H9 (cell line): ENCODE results near the gene PPP2R2B. TPM values are rescaled to one million over a fixed set of nuclear protein-coding genes. Genes with fewer than 3 reads are reported as not detected.

ENCODE experiments used
- DNase-seq: peaks from one replicate; pipeline ENCODE4 v3.0.0-alpha.2; 2017
- H2AFZ ChIP-seq: one replicate; pipeline ENCODE4 v1.6.1; 2013; ENCODE audit warnings: mild to moderate bottlenecking, low read length, control low read depth, moderate library complexity
- H2AK5ac ChIP-seq: 2 replicates; pipeline ENCODE4 v1.6.1; 2013; ENCODE audit warnings: low read length, control low read depth, mixed read lengths; ENCODE audit not compliant: insufficient read length
- H2BK120ac ChIP-seq: one replicate; pipeline ENCODE4 v1.6.1; 2013; ENCODE audit warnings: low read depth, mild to moderate bottlenecking, low read length, control low read depth, inconsistent platforms; ENCODE audit not compliant: poor library complexity, severe bottlenecking
- H2BK12ac ChIP-seq: 2 replicates; pipeline ENCODE4 v1.6.1; 2013; ENCODE audit warnings: low read length, control low read depth, mixed read lengths, low read depth; ENCODE audit not compliant: insufficient read length
- H2BK15ac ChIP-seq: 2 replicates; pipeline ENCODE4 v1.6.1; 2013; ENCODE audit warnings: low read depth, low read length, control low read depth
- H2BK20ac ChIP-seq: one replicate; pipeline ENCODE4 v1.6.1; 2013; ENCODE audit warnings: low read depth, mild to moderate bottlenecking, low read length, control low read depth, inconsistent platforms; ENCODE audit not compliant: poor library complexity, severe bottlenecking
- H2BK5ac ChIP-seq: 2 replicates; pipeline ENCODE4 v1.6.1; 2013; ENCODE audit warnings: low read length, control low read depth, mixed read lengths; ENCODE audit not compliant: insufficient read length
- H3K14ac ChIP-seq: 2 replicates; pipeline ENCODE4 v1.6.1; 2013; ENCODE audit warnings: low read length, control low read depth; ENCODE audit not compliant: insufficient read depth
- H3K18ac ChIP-seq: 2 replicates; pipeline ENCODE4 v1.6.1; 2013; ENCODE audit warnings: low read depth, mild to moderate bottlenecking, mixed read lengths, low read length, control low read depth; ENCODE audit not compliant: insufficient read length
- H3K23ac ChIP-seq: 2 replicates; pipeline ENCODE4 v1.6.1; 2013; ENCODE audit warnings: low read length, control low read depth, mixed read lengths, low read depth; ENCODE audit not compliant: insufficient read length
- H3K23me2 ChIP-seq: 2 replicates; pipeline ENCODE4 v1.6.1; 2013; ENCODE audit warnings: low read depth, mild to moderate bottlenecking, mixed read lengths, low read length, control low read depth; ENCODE audit not compliant: insufficient read length, poor library complexity, severe bottlenecking
- H3K27ac ChIP-seq: 2 replicates; pipeline ENCODE4 v1.5.1; 2013; ENCODE audit warnings: low read length, control low read depth, mixed read lengths, low read depth; ENCODE audit not compliant: insufficient read length
- H3K27me3 ChIP-seq: 2 replicates; pipeline ENCODE4 v1.6.1; 2013; ENCODE audit warnings: low read length, control low read depth, inconsistent platforms; ENCODE audit not compliant: insufficient read depth
- H3K4ac ChIP-seq: 2 replicates; pipeline ENCODE4 v1.6.1; 2013; ENCODE audit warnings: low read depth, mild to moderate bottlenecking, control low read depth, inconsistent platforms, low read length, moderate library complexity
- H3K4me1 ChIP-seq: 2 replicates; pipeline ENCODE4 v1.6.1; 2013; ENCODE audit warnings: low read length, control low read depth, inconsistent platforms; ENCODE audit not compliant: insufficient read depth
- H3K4me2 ChIP-seq: 2 replicates; pipeline ENCODE4 v1.6.1; 2013; ENCODE audit warnings: low read length, control low read depth, mixed read lengths; ENCODE audit not compliant: insufficient read length, insufficient read depth
- H3K56ac ChIP-seq: 2 replicates; pipeline ENCODE4 v1.6.1; 2013; ENCODE audit warnings: low read depth, mild to moderate bottlenecking, mixed read lengths, low read length, control low read depth; ENCODE audit not compliant: insufficient read length
- H3K79me1 ChIP-seq: 2 replicates; pipeline ENCODE4 v1.6.1; 2013; ENCODE audit warnings: low read depth, mild to moderate bottlenecking, moderate library complexity, low read length, control low read depth, inconsistent platforms; ENCODE audit not compliant: insufficient read depth, poor library complexity, severe bottlenecking
- H3K79me2 ChIP-seq: 2 replicates; pipeline ENCODE4 v1.6.1; 2013; ENCODE audit warnings: low read length, control low read depth, inconsistent platforms; ENCODE audit not compliant: insufficient read depth
- H3K9ac ChIP-seq: 2 replicates; pipeline ENCODE4 v1.6.1; 2013; ENCODE audit warnings: low read length, control low read depth, mixed read lengths; ENCODE audit not compliant: insufficient read length; ENCODE audit errors: extremely low read depth
- H3K9me3 ChIP-seq: one replicate; pipeline ENCODE4 v1.6.1; 2013; ENCODE audit warnings: low read depth, low read length, inconsistent platforms; ENCODE audit not compliant: control insufficient read depth
- H3T11ph ChIP-seq: one replicate; pipeline ENCODE4 v1.6.1; 2013; ENCODE audit warnings: mild to moderate bottlenecking, low read length, control low read depth, inconsistent platforms
- H4K20me1 ChIP-seq: one replicate; pipeline ENCODE4 v1.6.1; 2013; ENCODE audit not compliant: control insufficient read depth, insufficient read length, insufficient read depth
- H4K5ac ChIP-seq: 2 replicates; pipeline ENCODE4 v1.6.1; 2013; ENCODE audit warnings: low read depth, mild to moderate bottlenecking, mixed read lengths, low read length, control low read depth; ENCODE audit not compliant: insufficient read length
- H4K8ac ChIP-seq: replicated peaks from 2 replicates; pipeline ENCODE4 v1.6.1; 2013; ENCODE audit warnings: low read length, control low read depth, mixed read lengths, low read depth; ENCODE audit not compliant: insufficient read length
- H4K91ac ChIP-seq: 2 replicates; pipeline ENCODE4 v1.6.1; 2013; ENCODE audit warnings: low read depth, mild to moderate bottlenecking, moderate library complexity, mixed read lengths, low read length, control low read depth; ENCODE audit not compliant: insufficient read length
- H3K27ac Mint-ChIP-seq, 3 experiments: 2 replicates in 2 of 3; 3 replicates in 1 of 3; pipeline ENCODE4 v1.8.0; 2020 to 2021; ENCODE audit warnings: mixed read lengths in 3 of 3, mild to moderate bottlenecking in 1 of 3, moderate library complexity in 1 of 3
- H3K27me3 Mint-ChIP-seq: 2 replicates; pipeline ENCODE4 v1.8.0; 2021; ENCODE audit warnings: low read depth, mild to moderate bottlenecking, moderate library complexity, mixed read lengths
- H3K36me3 Mint-ChIP-seq, 3 experiments: 2 replicates in 2 of 3; 3 replicates in 1 of 3; pipeline ENCODE4 v1.8.0; 2020 to 2021; ENCODE audit warnings: low read depth in 3 of 3, mixed read lengths in 3 of 3; ENCODE audit not compliant: insufficient read depth in 1 of 3
- H3K4me1 Mint-ChIP-seq, 2 experiments: 2 replicates each; pipeline ENCODE4 v1.8.0; 2020; ENCODE audit warnings: mixed read lengths in 2 of 2
- H3K4me3 Mint-ChIP-seq, 2 experiments: 2 replicates in 1 of 2; 3 replicates in 1 of 2; pipeline ENCODE4 v1.8.0; 2020 to 2021; ENCODE audit warnings: mild to moderate bottlenecking in 2 of 2, mixed read lengths in 2 of 2, moderate library complexity in 1 of 2
- H3K9me3 Mint-ChIP-seq, 2 experiments: 2 replicates in 1 of 2; 3 replicates in 1 of 2; pipeline ENCODE4 v1.8.0; 2020; ENCODE audit warnings: mild to moderate bottlenecking in 2 of 2, mixed read lengths in 2 of 2, moderate library complexity in 1 of 2
- CTCF ChIP-seq: fragments of 200-600 bp; sonication (generic); conservative IDR thresholded peaks from 3 replicates; pipeline ENCODE4 v1.8.0; 2021; ENCODE audit warnings: antibody characterized with exemption, mild to moderate bottlenecking
- WGBS: extraction: QIAGEN DNeasy Blood & Tissue Kit; methylation state at CpG from one replicate; pipeline ENCODE4 v1.1.7; 2013; ENCODE audit warnings: missing lambda C conversion rate, low lambda C conversion rate, mixed read lengths; ENCODE audit not compliant: insufficient read length; ENCODE audit errors: extremely low coverage; 5-methylcytosine and 5-hydroxymethylcytosine counted together
- total RNA-seq: library from RNA; stranded (reverse); gene quantifications from 2 replicates; pipeline ENCODE4 v1.2.1, GENCODE V29; 2021

PPP2R2B gene
- total RNA-seq, 1 experiment from 2014 or later: 14.3 TPM

- no peaks in the 10 kb centered on the region for H3K79me1 ChIP-seq
- Mint-ChIP-seq H3K27me3 (no peaks in the 10 kb centered on the region), H3K4me3 (no peak overlapping the region)
Measured at GRCh38 chr5:146734936-146735577, 143.5 kb downstream of the PPP2R2B start.

More at GRCh38 chr5:146734936-146735577, 143.5 kb downstream of the PPP2R2B start:
- Histone ChIP-seq H2AK5ac (no peak overlapping the region), H3K18ac (no peak overlapping the region), H4K5ac (no peak overlapping the region), H3K27me3 (no peaks in the 10 kb centered on the region), H4K91ac (no peak overlapping the region), H4K8ac (no peak overlapping the region), H3K79me2 (no peaks in the 10 kb centered on the region), H3K56ac (no peak overlapping the region), H2BK20ac (no peak overlapping the region), H4K20me1 (no peaks in the 10 kb centered on the region), H3K9ac (no peak overlapping the region), H3K4me2 (no peak overlapping the region), H2AFZ (no peak overlapping the region), H2BK12ac (no peak overlapping the region), H3K4me1 (peaks cover 7% of the 10 kb centered on the region; the same call in 1 of the 2 replicates), H3K9me3 (peaks cover 3% of the 10 kb centered on the region), H2BK5ac (no peak overlapping the region), H3K27ac (no peak overlapping the region), H3K23ac (no peak overlapping the region), H3T11ph (no peak overlapping the region), H3K14ac (no peak overlapping the region), H3K23me2 (no peaks in the 10 kb centered on the region), H2BK120ac (no peak overlapping the region), H2BK15ac (no peak overlapping the region), H3K4ac (no peak overlapping the region)
- whole genome bisulfite sequencing: no CpG with 5 or more reads among the region's 5 CpGs
- no peak for TF ChIP-seq CTCF
- Mint-ChIP-seq H3K4me1 (peaks cover 16 to 20% of the 10 kb centered on the region in 2 experiments), H3K9me3 (peaks cover 14 to 20% of the 10 kb centered on the region in 2 experiments), H3K36me3 (peaks cover 9 to 19% (median 17%) of the 10 kb centered on the region in 3 experiments), H3K27ac (peak overlapping the region in 1 of 3 experiments; percentile 21; a peak in 1 of 7 replicates)
- DNase-seq: no peak
